Right forelimb (tissue), 1 donor: ENCODE results near the gene SDHB.

Source experiments
- DNase-seq: peaks from one replicate; pipeline ENCODE4 v3.0.0-alpha.2; 2018

The SDHB gene

DNA sequence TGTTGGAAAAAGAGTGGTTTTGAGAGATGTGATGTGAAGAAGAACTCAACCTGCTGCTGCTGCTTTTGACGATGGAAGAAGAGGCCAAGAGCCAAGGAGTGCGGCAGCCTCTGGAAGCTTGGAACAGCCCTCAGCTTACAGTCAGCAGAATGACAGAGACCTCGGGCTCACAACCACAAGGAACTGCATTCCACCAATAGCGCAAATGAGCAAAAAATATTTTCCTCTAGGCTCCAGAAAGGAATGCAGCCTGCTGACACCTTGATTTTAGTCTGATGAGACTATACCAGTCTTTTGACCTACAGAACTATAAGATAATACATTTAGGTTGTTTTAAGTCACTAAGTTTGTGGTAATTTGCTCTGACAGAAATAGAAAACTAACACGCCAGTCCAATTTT lies 10.2 kb downstream of the SDHB start:
- no peak for DNase-seq

DNA sequence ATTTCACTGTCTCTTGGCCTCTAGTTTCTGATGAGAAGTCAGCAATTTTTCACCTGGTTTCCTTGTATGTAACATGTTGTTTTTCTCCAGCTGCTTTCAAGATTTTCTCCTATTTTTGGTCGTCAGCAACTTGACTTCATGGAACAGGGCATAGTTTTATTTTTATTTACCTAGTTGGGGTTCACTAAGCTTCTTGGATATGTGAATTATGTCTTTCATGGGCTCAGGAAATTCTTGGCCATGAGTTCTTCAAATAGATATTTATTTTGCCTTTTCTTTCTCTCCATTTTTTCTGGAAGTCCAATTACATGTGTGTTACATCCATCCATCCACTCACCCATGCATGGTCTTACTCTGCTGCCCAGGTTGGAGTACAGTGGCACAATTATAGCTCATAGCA lies 13.7 kb downstream of the SDHB start:
- no peak for DNase-seq

DNA sequence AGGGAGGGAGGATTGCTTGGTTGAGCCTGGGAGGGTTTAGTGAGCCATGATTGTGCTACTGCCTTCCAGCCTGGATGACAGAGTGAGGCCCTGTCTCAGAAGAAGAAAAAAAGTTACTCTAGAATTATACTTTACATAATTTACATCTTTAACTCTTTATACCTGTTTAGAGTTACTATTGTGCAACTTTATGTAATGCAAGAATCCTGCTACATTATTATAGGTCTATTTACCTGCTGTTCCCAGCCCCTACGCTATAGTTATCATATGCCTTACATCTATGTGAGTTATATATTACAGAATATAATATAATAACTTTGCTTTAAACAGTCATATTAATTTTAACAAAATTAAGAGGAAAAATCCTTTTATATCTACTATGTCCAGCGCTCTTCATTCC lies 14.3 kb downstream of the SDHB start:
- no peak for DNase-seq

DNA sequence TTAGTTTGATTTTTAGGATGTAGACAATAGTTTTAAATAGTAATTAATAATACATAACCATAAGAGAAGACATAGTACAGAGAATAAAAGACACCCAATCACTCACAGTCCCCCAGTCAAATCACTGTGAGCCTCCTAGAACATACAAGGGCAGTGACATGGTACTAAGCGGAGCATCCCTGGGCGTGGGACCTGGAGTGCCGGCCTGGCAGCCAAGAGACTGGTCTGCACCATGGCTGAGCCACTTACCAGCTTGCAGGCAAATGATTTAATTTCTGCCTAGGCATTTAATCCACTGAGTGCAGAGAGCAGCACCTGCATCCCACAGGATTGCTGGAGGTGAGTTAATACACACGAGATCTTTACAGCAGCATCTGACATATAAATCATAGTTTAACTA lies 20.4 kb downstream of the SDHB start:
- DNase-seq, result no peak

DNA sequence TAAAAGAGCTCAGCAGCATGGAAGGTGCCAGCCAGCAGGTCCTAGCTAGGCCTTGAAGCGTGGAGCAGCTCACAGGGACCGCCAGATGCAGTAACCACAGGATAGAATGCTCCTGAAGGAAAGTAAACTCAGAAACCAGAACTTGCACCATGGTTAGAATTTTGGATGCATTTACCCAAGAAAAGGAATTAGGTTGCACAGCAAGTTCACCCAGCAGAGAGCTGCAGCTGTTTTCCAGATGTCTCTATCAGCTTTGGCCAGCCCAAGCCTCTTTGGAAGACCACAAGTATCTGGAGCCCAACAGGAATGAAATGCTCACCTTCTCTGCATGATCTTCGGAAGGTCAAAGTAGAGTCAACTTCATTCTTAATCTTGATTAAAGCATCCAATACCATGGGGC lies 21.1 kb downstream of the SDHB start:
- DNase-seq, result no peak

DNA sequence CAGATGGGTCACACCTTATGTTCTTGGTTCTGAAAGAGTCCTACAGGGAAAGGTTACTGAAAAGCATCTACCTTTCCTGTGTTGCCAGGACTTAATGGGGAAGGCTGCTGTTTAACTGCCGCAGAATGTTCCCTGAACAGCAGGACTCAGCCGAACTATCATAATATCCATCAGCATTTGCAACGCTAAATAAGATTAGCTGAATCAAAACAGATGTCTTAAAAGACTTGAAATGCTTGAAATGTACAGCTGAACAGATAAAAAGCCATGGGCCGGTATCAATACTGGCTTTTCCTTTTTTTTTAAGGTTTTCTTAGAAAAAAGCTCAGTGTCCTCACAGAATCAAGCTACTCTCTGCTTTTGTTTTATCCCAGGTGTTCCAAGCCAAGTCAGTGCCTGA lies 22.4 kb downstream of the SDHB start:
- DNase-seq, result no peak

DNA sequence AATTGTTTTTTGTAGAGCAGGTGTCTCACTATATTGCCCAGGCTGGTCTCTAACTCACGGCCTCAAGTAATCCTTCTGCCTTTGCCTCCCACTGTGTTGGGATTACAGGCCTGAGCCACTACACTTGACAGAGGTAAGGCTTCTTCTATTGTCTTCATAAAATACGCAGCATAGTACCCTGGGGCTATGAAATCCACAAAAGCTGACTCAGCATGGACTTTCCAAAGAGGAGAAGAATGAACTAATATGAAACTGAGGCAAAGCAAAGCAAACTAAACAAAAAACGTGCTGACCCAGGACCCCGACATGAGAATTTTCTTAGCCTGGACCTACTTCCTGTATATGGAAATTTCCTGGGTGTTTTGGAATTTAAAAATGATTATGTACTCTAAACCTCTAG lies 23.6 kb downstream of the SDHB start:
- DNase-seq, result no peak

DNA sequence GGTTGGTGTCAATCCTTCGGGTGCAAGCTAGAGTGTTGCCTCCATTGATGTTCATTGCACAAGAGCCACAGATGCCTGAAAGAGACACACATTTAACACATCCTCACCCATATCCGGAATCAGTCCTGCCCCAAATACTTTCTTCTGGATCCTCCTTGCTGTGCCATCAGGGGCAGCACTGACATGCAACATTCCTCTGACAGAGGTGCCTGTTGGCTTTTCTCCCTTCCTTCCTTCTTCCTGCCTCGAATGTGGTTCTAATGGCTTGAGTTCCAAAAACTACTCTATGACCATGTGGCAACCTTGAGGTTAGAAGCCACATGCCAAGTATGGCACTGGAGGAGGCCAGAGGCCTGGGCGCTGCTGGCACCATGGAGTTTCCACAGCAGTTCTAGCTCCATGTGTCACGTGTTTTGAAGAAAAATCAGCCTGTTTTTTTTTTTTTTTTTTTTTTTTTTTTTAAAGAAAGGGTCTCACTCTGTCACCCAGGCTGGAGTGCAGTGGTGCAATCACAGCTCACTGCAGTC lies 25.1 kb downstream of the SDHB start:
- no peak for DNase-seq

DNA sequence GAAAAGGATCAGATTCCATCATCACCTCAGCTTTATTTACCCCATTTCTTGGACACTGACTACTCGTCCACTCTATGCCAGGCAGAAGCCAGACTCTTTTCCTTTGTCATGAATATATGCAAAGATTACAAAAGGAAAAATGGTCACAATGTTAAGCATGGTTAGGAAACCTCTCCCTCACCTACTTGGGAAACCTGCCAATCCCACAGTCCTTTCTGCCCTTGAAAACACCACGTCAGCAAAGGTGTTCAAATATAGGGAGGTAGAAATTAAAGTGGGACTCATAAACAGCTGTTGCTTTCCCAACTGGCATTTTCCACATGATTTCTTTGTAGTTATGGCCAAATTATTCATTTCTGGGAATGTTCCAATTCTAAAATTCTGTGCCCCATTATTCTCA lies 25.9 kb downstream of the SDHB start:
- DNase-seq, result no peak

DNA sequence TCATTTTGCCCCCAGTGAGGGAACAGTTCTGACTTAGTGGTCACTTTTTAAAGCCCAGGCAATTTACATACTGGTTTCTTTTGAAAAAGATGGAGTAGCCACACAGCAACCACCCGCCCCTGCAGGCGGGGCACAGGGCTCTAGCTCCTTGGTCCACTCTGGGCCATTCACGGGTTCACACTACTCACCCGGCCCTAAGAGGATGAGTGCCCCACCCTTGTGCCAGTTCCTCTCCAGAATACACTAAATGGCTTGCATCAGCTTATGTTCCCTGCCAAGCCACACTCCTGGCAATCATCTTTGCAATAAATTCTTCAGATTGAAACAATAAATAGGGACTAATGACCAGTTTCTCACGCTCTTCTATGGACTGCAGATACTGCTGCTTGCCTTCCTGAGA lies 26.4 kb downstream of the SDHB start:
- DNase-seq, result no peak

DNA sequence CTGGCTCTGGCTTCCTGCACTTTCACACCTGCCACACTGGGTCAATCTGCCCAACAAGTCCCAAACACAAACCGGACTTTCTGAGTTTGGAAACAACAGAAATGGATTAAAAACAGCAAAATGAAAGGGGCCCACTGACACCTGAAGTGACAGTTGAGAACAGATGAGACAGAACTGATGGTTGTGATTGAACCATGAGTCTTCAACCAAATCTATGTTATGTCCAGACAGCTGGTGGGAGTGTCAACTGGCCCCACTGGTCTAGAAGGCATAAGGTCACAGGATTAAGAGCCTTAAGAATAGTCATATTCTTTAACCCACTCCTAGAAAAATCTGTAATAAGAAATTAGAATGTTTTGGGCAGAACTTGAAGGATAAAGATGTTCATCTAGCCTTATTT lies 29.1 kb downstream of the SDHB start:
- no peak for DNase-seq

DNA sequence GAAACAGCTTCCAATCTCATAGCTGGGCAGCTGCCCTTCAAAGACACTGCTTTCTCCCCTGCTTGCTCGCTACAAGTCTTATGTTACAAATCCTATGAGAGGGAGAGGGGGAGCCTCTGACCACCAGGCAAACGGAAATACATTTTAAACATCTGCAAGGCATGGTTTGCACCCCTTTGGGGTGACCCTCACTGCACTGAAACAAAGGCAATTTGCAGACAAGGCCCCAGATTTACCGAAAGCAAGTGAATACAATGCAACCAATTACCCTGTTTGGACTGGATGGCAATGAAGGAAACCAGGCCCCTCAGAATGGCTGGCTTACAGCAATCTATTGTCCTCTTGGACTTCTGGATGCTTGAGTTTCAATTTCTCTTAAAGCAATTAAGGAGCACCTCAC lies 30.3 kb downstream of the SDHB start:
- no peak for DNase-seq

DNA sequence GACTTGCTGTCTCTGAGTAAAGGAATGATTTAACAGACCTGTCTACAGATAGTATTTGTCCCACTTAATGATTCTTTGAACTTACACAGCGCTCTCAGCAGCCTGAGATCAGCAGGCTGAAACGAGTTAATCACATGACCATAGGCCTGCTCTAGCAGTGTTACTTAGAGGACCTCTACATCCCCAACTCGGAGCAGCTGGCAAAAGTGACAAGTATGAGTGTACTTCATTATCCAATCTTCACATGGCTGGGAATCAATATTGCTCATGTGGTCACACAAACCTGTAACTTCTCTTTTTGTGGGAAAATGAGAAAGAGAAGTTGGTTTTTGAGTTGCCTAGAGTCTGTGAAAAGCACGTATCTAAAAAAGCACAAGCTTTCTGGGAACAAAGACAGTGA lies 30.7 kb downstream of the SDHB start:
- DNase-seq, result no peak

DNA sequence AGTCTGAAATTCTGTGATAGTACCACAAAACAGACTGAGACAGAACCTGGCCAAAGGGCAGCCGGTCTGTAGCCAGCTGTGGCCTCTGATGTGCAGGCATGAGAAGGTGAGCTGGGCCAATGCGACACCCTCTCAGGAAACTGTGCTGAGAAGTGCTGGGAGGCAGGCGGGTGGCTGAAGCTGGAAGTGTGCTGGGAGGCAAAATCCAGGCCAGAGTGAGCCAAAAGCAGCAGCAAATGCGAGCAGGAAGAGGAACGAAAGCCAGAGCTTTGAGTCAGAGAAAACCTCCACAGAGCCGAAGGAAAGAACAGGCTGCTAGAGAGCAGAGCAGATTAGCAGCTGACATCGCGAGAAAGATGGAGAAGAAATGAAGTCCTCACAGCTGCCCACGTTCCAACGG lies 31.9 kb downstream of the SDHB start:
- no peak for DNase-seq

DNA sequence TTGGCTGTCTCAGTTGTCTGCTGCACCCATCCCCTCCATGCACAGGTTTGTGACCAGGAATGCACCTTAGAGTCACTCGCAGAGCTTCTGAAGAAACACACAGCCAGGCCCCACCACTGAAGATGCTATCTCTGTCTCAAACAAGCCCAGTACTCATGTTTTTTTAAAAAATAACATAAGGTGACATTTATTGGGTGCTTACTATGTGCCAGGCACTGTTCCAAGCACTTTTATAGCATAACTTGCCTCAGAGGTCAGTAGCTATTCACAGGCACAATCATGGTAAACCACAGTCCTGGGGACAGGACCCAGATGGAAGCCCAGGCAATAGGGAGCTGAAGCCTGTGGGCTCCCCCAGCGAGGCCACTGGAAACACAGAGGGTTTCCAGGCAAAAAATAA lies 33.3 kb downstream of the SDHB start:
- no peak for DNase-seq

DNA sequence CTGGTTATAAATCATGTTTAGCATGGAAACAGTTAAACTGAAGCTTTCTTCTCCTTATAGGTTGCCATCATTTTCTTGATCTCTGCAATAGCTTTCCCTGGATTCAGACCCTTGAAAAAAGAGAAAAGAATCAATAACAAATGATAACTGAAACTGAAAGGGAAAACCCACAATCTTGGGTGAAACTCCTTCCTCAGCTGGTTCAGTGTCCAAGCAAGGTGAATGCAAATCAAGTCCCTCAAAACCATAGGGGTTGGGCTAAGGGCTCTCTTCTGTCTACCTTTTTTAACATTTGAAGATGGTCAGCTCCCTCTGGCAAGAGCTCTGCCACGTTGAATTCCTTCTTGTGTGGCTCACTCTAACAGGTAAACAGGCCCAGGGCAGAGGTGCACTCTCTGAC lies 35.0 kb downstream of the SDHB start:
- DNase-seq, result no peak

DNA sequence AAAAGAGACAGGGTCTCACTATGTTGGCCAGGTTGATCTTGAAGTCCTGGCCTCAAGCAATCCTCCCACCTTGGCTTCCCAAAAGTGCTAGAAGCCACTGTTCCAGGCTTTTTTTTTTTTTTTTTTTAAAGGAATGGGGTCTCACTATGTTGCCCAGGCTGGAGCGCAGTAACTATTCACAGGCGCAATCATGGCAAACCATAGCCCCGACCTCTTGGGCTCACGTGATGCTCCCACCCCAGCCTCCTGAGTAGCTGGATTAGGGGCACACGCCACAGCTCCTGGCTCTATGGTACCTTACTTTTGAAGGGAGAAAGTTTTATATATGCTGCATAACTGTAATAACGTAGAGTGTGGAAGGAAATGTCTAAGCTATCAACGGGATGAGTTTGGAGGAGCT lies 36.4 kb downstream of the SDHB start:
- DNase-seq, result no peak

DNA sequence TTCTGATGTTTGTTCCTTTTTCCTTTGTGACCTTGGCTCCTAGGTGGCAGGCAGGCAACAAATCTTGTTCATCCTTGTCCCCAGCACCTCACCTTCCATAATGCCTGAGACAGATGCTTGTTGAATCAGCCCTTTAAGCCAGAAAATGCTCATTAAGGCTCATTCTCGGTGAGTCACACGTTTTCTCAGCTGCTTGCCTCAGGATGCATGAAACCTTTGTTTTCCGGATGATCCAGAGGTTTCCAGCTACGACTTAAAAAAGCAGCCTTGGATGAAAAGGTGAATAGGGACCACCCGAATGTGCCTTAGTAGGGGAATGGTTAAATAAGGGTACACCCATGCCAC lies 37.5 kb downstream of the SDHB start:
- DNase-seq, result peak; percentile 4

DNA sequence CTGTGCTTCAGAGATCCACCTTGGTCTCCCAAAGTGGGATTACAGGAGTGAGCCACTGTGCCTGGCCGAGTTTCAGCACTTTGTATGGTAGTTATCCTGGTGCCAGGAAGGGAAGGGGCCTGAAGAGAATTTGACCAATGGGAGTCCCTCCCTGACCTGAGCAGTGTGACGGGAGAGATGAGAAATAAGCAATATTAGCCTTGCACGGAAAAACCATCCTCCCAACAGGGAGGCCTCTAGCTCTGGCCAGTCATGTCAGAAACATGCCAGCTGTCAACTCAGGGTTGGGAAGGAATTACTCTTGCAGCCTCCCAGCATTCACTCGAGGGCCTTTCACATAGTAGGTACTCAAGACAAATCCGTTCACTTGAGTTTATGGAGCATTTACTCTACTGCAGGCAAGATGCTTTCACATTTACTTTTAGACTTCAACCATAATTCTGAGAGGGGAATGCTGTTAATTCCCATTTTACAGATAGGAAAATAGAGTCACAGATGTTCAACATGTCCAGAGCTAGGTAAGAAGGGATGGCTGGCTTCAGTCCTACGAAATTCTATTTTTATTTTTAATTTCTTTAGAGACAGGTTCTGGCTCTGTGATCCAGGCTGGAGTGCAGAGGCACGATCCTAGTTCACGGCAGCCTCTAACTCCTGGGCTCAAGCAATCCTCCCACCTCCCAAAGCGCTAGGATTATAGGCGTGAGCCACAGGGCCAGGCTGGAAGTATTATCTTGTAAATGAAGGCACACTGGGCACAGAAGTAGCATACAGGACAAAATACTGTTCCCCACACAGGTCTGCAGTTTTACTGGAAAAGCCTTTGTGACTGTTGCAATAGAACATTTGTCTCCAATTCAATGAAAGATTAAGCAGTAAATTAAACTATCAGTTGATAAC lies 38.9 kb downstream of the SDHB start:
- peak; percentile 2 for DNase-seq

DNA sequence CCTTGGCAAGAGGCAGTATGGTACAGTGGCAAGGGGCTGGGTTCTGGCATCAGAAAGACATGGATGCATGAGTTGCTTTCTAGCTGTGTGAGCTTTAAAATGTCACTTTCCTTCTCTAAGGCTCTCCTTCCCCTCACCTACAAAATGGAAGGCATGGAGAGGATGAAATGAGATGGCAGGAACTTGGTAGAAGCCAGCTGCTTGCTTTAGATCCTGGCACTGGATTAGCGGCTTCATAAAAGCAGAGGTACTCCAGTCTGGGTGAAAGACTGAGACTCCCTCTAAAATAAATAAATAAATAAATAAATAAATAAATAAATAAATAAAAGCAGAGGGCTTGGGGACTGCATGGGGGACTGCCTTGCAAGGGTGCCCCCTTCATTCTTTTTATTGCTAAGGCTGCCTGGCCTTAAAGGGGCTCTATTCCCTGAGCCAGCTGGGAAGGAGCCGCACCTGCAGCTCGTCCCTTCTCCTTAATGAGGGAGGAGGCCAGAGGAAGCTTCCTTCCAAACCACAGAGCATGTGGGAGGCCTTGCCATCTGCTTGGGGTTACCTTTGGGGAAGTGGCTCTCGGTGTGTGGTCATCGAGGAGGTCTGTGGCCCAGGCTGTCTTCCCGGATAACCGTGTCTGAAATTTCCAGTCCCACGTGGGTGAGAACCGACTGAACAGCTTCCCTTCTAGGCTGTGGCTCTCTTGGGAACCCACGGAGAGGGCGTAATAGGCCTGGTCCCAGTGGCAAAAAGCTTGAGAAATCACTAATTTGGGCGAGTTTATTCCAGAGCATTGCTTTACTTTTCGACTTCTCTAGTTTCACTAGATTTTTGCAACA lies 40.1 kb downstream of the SDHB start:
- DNase-seq, result no peak

DNA sequence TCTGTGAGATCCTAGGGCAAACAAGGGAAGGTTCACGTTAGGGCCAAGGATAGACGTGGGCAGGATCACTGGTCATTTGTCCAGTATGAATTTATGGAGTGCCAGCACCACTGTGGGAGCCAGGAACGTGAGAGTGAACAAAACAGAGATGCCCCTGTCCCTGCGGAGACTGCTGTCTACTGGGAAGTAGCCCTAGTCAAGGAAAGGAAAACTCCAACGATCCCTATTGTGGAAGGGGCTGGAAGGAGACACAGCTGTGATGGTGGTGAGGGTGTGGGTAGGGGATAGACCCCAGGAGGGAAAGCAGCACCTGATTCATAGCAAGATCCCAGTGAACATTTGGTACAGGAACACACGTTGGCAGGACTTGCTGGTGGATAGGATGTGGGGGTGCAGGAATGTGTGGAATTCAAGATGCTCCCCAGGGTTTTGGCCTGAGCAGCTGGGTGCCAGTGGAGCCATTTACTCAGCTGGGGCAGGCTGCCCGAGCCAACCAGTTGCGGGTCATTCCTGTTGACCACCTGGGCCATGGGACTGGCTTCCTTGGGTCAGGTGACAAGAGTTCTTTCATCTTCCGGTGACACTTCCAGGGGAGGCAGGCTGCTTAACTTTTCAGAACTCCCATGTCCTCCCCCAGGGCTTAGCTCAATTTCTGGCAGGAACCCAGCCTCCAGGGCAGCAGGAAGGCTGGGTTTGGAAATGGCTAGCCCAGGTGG lies 40.9 kb downstream of the SDHB start:
- DNase-seq, result no peak

DNA sequence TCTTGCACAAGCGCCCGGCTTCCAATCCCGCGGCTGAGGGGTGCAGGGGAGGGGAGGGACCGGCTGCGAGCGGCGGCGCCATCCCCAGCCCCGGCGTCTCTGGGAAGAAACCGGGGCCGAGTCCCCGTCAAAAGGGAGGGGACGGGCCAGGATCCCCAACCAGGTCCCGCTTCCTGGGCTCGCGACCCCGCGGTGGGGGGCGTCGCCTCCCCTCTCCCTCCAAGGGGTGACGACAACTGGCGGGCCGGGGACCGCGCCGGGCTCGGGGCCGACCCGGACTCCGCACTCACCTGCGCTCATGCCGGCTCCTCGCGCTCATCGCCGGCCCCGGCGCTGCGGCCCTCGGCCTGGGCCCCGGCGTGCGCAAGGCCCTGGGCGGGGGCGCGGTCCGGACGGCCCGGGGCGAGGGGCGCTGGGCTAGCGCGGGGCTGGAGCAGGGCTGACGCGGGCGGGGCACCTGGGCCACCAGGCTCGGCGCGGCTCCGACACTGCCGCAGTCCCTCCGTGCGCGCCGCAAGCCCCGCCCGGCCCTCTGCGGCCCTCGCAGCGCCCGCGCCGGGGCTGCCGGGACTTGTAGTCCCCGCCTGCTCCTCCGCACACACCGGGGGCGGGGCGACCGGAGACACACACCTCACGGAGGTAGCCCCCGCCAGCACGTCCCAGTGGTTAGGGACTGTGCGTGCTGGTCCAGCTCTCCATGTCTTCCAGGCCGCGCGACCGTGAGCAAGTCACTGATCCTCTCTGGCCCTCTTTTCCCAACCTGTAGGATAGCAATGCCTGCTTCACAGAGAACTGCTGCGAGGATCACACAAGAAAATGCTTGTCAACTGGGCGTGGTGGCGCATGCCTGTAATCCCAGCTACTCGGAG lies 42.2 kb downstream of the SDHB start, which contains the start of gene ATP13A2:
Gene ATP13A2 (minus strand): TSS at position 490 of the 869 bp plus-strand sequence. CDS start 190 bp downstream, at position 300.
- peak; percentile 85 for DNase-seq
